ENCODE measurements around the gene SRR.

GRCh38 chr17:2361010-2361760 lies 57.4 kb downstream of the SRR start:
- no peak for TF ChIP-seq CTCF (IDR thresholded peaks at IDR 0.05)
- no peak for TF ChIP-seq POLR2A (IDR thresholded peaks at IDR 0.05)
- TF ChIP-seq POLR2AphosphoS5 (IDR thresholded peaks at IDR 0.05) = no peak
- TF ChIP-seq EP300 (IDR thresholded peaks at IDR 0.05) = no peak
